ENCODE measurements around the gene ACOT4.
"Not testable (repeated sequence)": the region's sequence is repeated elsewhere in the genome, so short reads cannot be mapped to it uniquely, and the experiment has no call there.

Gene ACOT4

GRCh38 chr14:73591690-73592449, at the start of gene ACOT4:
ACOT4 (plus strand) TSS chr14:73591873; CDS start chr14:73591960, 87 bp downstream.
- ChIA-PET POLR2A (no interaction called here), CTCF (no interaction called here)
- no peak for TF ChIP-seq BHLHE40 (IDR thresholded peaks at IDR 0.05; ENCODE audit: borderline replicate concordance)
- no peak for DNase-seq (ENCODE audit: extremely low spot score)

DNA sequence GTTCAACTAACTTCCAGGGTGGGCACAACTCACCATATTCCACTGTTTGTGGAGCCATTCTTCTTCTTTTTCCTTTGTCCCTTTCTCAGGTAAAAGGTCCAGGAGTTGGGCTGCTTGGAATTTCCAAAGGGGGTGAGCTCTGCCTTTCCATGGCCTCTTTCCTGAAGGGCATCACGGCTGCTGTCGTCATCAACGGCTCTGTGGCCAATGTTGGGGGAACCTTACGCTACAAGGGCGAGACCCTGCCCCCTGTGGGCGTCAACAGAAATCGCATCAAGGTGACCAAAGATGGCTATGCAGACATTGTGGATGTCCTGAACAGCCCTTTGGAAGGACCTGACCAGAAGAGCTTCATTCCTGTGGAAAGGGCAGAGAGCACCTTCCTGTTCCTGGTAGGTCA, 48.7 kb upstream of the ACOT4 start:
- CTCF ChIA-PET; POLR2A ChIA-PET; DNase-seq (ENCODE audit: extremely low spot score): not testable (repeated sequence)

DNA sequence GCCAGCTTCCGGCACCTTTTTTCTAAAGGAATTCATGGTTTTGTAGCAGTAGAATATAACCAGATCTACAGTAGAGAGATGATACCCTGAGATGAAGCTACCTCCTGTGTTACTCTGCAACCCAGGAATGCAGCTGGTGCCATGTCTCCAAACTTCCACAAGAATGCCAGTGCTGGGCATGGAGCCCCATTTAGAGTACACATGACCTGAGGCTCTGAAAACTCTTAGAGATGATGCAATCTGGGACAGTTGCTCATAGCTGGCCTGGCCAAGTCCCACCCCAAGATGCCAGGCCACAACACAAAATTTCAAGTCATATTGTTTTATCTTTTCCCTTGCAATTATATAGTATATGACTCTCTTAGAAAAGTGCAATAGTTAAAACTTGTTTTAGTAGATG, 46.3 kb upstream of the ACOT4 start:
- CTCF ChIA-PET; DNase-seq (ENCODE audit: extremely low spot score): not testable (repeated sequence)
- POLR2A ChIA-PET: interaction anchor here (1.1 kb wide), 1 partner anchor 24 kb away, joined by 3 read pairs; the partner anchor contains the start of gene ACOT2

DNA sequence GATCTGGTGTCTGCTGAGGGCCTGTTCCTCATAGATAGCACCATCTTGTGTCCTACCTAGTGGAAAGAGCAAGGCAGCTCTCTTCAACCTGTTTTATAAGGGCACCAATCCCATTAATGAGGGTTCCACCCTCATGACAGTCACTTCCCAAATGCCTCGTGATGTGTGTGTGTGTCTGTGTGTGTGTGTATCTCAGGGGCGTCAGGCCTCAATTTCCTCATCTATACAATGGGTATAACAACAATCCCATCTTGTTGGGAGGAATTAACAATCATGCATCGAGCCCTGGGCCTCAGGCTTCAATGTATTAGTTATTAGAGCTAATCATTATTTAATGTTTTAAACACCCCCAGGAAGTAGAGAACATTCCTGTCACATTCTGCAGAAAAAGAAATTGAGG, 42.6 kb upstream of the ACOT4 start:
- CTCF ChIA-PET; POLR2A ChIA-PET; DNase-seq (ENCODE audit: extremely low spot score): not testable (repeated sequence)

GRCh38 chr14:73549889-73550524, 41.7 kb upstream of the ACOT4 start:
- POLR2A ChIA-PET; CTCF ChIA-PET; DNase-seq (ENCODE audit: extremely low spot score): not testable (repeated sequence)

- POLR2A ChIA-PET: no interaction called here
Observed at GRCh38 chr14:73553845-73554244, 37.8 kb upstream of the ACOT4 start.

DNA sequence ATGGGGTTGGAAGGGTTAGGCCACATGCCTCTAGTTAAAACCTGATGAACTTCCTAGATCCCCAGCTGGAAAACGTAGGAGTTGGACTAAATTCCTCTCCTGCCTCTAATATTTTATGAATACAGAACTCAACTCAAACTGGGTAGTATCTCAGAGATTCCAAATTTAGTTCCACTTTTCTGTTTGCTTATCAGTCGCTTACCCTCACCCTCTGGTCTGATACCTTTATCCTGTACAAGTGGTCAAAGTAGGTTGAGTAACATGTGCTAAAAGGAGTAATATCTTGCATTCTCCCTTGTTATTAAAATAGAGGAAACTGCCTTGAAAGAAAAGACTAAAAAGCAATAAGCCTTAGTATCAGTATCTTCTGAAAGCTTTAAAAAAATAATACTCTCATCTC, 34.5 kb upstream of the ACOT4 start:
- POLR2A ChIA-PET; DNase-seq (ENCODE audit: extremely low spot score); CTCF ChIA-PET: not testable (repeated sequence)

More at GRCh38 chr14:73553845-73554244, 37.8 kb upstream of the ACOT4 start:
- CTCF ChIA-PET: no interaction called here
- TF ChIP-seq SUZ12 (IDR thresholded peaks at IDR 0.05): no peak
- no peak for DNase-seq (ENCODE audit: extremely low spot score)

DNA sequence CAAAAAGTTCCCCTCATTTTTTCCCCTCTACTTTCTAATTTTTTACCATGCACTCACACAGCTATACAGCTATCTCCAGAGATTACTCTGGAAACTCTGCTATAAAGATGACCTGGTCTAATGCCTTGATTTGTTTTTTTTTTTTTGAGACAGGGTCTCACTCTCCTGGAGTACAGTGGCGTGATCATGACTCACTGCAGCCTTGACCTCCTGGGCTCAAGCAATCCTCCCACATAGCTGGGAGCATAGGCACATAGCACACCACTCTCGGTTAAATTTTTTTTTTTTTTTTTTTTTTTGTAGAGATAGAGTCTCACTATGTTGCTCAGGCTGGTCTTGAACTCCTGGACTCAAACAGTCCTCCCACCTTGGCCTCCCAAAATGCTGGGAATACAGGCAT, 33.4 kb upstream of the ACOT4 start:
- CTCF ChIA-PET; POLR2A ChIA-PET; DNase-seq (ENCODE audit: extremely low spot score): not testable (repeated sequence)

DNA sequence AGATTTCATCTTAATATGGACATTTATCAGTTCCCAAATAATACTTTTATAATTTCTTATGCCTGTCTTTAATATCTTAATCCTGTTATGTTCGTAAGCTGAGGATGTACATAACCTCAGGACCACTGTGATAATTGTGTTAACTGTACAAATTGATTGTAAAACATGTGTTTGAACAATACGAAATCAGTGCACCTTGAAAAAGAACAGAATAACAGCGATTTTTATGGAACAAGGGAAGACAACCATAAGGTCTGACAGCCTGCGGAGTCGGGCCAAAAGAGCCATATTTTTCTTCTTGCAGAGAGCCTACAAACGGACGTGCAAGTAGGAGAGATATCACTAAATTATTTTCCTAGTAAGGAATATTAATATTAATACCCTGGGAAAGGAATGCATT, 29.4 kb upstream of the ACOT4 start:
- POLR2A ChIA-PET; DNase-seq (ENCODE audit: extremely low spot score); CTCF ChIA-PET: not testable (repeated sequence)

DNA sequence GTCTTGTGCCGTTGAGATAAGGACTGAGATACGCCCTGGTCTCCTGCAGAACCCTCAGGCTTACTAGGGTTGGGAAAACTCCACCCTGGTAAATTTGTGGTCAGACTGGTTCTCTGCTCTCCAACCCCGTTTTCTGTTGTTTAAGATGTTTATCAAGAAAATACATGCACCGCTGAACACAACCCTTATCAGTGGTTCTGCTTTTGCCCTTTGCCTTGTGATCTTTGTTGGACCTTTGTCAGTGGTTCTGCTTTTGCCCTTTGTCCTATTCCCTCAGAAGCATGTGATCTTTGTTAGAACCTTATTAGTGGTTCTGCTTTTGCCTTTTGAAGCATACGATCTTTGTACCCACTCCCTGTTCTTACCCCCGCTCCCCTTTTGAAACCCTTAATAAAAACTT, 29.0 kb upstream of the ACOT4 start:
- CTCF ChIA-PET; DNase-seq (ENCODE audit: extremely low spot score); POLR2A ChIA-PET: not testable (repeated sequence)

- DNase-seq (ENCODE audit: extremely low spot score); CTCF ChIA-PET; POLR2A ChIA-PET: not testable (repeated sequence)
Observed at GRCh38 chr14:73566431-73566830, 25.2 kb upstream of the ACOT4 start.

- not testable (repeated sequence) for DNase-seq (ENCODE audit: extremely low spot score)
- ChIA-PET POLR2A (interaction anchor here (0.6 kb wide), 1 partner anchor 63 kb away, joined by 3 read pairs; no protein-coding TSS in a partner anchor), CTCF (interaction anchor here (0.9 to 1.1 kb wide), 2 partner anchors 28 to 66 kb away, joined by 3 read pairs; no protein-coding TSS in a partner anchor)
Observed at GRCh38 chr14:73566935-73567334, 24.7 kb upstream of the ACOT4 start.

- ChIA-PET POLR2A (interaction anchor here (0.6 to 1.7 kb wide), 2 partner anchors 62 to 77 kb away, joined by 3 to 10 read pairs; partner anchors contain the start of gene RIOX1), CTCF (interaction anchor here (0.9 to 1.1 kb wide), 2 partner anchors 28 to 66 kb away, joined by 3 read pairs; no protein-coding TSS in a partner anchor)
- DNase-seq (ENCODE audit: extremely low spot score): no peak
- no peak for TF ChIP-seq ARNT (IDR thresholded peaks at IDR 0.05)
Observed at GRCh38 chr14:73567358-73567757, 24.3 kb upstream of the ACOT4 start.

Data from HEK293T (cell line).